C1 segment of cervical spinal cord (tissue), 14 donors: ENCODE data around the gene PLEKHG5.
A peak's percentile ranks its signal among the peaks of the same experiment; 100 is the strongest.
"Not testable (repeated sequence)": the region's sequence is repeated elsewhere in the genome, so short reads cannot be mapped to it uniquely, and the experiment has no call there.

Experiments
- DNase-seq, 14 donors: peaks; one replicate each; lab custom pipeline; 2025; lab: John Stamatoyannopoulos, UW

PLEKHG5 gene

DNA sequence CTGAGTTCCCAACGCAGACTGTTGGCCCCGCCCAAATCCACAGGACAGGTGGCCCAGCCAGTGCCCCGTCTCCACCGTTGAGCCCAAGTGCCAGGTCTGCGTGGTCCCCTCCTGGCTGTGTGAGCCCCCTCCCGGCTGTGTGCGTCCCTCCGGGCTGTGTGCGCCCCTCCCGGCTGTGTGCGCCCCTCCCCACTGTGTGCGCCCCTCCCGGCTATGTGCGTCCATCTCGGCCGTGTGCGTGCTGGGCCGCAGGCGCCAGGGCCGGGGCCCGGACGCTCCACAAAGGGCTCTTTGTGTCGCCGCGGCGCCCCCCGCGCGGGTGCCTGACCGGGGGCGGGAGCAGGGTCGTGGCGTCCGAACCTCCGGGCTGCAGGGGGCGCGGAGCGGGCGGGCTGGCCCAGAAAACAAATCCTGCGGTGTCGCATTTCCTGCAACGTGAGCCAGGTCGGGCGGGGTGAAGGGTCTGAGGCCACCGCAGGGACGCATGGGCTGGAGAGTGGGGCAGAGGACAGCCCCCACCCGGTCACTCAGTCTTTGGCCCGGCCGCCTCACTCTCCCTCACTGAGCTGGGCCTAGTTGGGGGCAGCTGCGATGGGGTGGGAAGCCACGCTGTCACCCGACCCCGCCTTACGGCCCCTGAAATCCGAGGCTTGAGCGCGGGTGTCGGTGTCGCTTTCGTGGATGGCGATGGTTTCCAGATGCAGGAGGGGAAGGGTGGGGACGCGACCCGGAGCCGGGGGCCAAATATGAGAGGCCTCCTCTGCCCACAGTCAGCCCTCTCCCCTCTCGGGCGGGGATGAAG is 44.2 kb downstream of the PLEKHG5 start:
- DNase-seq = no peak

DNA sequence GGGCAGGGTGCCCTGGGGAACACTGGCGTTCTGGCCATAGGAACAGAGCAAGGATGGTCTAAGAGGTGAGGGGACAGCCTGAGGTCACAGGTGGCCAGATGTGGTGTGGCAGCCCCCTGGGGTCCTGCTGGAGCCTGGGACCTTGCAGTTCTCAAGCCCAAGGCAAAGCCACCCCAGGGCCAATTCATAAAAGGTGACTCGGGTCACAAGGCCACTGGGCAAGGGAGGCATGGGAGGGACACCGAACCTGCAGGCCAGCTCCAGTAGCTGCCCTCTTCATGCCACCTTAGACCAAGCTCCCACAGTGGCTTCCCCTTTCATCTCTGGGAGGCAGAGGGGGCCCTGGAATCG is 44.8 kb downstream of the PLEKHG5 start:
- DNase-seq = no peak

DNA sequence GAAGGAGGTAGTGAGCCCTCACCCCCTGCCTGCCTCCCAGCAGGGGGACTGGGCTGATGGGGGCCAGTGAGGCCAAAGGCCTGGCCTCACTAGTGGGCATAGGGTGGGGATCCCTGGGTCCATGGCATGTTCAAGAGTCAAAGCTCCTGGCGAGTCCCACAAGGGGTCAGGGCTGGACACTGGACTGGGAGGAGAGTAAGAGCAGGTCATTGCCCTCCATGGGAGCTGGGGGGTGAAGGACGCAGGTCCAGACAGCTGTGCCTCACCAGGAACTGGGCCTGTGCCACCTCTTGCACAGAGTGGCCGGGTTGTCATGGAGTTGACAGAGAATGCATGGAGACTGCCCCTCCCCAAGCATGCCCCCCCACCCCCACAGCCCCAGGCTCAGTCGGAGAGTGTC is 45.5 kb downstream of the PLEKHG5 start:
- not testable (repeated sequence) for DNase-seq

DNA sequence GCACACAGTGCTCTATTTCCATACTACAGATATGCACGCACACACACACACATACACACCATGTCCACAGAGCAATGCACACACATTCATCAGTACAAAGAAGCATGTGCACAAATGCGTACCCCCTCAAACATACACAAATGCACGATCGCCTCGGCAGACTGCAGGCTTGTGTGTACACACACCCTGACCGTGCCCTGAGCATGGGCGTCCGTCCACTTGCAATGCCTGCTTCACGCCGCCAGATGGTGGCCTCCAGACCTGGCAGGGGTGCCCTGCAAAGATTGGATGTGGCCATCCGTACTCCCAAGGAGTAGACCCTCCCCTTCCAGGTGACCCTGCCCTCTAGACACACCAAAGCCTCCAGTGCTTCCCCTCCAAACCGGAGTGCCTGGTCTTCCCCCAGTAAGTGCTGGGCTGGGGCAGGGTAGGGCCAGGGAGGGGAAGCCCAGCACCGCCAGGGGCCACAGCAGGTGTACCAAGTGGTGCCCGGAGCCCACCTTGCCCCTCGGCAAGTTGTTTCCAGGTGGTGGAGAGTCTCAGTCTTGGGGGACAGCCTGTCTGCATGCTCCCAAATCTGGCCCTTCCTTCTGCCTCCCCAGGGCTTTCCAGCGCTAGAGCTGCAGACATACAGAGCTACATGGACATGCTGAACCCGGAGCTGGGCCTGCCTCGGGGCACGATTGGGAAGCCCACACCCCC is 46.3 kb downstream of the PLEKHG5 start:
- DNase-seq = peak in 2 of 14 donors; percentile 5 to 26

DNA sequence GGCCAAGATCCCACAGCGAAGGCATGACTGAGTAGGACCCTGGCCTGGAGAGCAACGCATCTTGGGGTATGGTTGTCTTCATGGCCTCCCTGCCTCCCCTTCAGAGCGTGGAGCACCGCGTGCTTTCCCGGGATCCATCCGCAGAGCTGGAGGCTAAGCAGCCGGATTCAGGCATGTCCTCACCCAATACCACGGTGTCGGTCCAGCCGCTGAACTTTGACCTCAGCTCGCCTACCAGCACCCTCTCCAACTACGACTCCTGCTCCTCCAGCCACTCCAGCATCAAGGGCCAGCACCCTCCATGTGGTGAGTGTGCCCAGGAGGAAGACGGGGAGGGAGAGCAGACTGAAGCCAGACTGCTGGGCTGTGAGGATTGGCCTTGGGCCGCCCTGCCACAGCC is 47.1 kb downstream of the PLEKHG5 start:
- DNase-seq = no peak

DNA sequence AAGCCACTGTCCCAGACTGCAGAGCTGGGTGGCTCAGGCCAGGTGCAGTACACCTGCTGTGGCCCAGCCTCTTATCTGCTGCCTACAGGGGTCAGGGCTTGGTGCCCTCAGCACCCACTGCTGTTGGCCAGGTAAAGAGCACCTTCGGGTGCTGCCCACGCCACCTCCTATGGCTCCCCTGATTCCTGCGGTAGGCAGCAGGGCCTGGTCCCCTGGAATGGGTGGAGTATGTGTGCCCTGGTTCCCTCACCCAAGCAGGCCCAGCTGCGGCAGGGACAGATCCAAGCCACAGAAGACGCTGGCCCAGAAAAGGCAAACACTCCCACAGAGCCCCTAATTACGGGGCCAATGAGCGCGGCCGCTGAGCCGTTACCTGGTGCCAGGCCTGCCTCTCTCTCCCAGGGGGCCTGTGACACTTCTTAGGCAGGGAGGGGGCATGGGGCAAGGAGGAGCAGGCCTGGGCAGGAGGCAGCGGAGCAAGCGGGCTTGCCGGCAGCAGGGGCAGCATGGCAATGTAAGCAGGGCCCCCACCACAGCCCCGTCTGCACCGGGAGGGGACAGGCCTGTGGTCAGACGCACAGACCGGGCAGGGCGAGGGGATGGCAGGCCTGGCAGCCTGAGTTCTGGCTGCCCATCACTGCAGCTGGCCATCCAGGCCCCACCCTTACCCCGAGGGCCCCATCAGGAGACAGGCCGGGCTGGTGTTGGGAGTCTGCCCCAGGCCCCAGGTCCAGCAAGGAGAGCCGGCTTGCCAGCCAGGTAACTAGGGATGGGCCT is 47.9 kb downstream of the PLEKHG5 start:
- no peak for DNase-seq

DNA sequence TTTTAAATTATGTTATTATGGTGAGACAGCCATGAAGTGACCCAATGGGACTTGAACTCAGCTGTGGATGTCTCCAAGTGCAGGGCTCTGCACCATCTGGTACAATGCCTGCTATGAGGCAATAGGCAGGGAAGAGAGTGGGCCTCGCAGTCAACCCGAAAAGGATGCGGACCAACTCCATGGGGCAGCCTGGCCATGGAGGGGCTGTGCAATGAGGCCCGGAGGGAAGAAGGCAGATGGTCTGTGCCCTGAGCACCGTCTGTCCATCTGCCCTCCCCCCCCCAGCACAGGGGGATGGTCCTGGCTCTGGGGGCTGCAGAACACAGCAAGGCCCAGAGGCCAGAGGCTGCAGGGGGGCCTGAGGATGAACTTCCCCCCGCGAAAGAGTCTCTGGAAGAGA is 49.9 kb downstream of the PLEKHG5 start:
- no peak for DNase-seq

DNA sequence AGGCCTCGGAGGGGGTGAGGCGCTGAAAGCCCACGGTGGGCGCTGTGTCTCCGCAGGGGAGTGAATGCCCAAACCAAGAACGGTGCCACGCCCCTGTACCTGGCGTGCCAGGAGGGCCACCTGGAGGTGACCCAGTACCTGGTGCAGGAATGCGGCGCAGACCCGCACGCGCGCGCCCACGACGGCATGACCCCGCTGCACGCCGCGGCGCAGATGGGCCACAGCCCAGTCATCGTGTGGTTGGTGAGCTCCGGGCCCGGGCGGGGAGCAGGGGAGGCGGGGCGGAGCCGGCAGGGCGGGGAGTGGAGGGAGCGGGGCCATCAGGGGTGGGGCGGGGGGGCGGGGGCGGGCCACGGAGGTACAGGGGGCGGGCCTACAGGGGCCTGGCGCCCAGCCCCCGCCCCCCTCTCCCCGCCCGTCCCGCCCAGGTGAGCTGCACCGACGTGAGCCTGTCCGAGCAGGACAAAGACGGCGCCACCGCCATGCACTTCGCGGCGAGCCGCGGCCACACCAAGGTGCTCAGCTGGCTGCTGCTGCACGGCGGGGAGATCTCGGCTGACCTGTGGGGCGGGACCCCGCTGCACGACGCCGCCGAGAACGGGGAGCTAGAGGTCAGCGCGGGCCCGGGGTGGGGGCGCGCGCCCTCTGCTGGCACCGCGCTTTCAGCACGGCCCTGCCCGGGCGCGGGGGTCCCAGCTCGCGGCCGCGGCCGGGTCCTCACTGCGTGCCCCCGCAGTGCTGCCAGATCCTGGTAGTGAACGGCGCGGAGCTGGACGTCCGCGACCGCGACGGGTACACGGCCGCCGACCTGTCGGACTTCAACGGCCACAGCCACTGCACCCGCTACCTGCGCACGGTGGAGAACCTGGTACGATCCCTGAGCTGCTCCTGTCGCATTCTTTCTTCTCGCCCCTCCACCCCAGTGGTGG is 51.0 kb downstream of the PLEKHG5 start:
- DNase-seq = no peak

DNA sequence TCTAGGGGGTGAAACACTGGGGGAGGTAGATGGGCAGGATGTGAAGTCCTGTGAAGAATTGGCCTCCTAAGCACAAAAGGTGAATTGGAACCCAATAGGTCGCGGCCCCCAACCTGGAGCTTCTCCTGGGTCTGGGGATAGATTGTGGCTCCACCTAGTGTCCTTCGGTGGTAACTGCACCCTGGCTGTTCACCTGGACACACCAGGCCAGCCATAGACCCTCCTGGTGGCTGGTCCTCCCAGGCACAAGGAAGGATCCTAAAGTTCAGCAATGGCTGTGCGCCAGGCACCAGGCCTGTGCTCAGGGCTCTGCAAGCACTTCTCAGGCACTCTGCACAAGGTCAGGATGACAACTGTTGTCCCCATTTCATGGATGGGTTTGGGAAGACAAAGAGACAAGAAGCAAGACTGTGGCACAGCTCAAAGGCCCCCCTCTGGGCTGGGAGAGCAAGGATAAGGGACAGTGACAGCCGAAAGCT is 53.4 kb downstream of the PLEKHG5 start:
- peak in 11 of 14 donors; percentile 5 to 61 (median 23) for DNase-seq

DNA sequence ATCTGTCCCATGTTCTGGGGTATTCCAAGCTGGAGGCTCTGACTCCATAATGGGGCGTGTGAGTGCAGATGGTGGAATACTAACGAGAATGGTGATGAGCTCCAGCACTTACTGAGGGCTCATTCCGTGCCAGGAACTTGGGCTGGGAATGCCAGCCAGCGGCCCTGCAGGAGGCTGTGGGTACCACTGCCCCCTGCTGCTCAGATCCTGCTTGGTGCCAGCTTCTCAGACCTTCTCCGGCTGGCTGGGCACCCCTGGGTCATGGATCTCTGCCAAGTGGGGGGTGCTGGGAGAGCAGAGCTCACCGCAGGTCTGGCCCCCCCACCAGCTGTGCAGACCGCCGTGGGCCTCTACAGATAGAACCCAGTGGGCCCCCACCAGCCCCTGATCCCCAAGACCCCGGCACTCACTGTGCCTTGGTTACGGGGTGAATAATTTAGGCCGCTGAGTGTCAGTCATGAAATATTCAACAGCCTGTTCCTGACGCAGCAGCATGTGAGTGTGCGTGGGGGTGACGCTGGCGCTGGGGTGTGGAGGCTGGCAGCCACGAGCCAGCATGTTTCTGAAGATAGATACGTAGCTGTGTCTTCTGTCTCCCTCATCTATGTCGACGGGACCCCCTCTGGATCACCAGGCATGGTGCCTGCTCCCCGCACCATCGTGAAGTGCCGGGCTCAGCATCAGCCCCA is 54.3 kb downstream of the PLEKHG5 start:
- peak in 10 of 14 donors; percentile 8 to 83 (median 28) for DNase-seq

DNA sequence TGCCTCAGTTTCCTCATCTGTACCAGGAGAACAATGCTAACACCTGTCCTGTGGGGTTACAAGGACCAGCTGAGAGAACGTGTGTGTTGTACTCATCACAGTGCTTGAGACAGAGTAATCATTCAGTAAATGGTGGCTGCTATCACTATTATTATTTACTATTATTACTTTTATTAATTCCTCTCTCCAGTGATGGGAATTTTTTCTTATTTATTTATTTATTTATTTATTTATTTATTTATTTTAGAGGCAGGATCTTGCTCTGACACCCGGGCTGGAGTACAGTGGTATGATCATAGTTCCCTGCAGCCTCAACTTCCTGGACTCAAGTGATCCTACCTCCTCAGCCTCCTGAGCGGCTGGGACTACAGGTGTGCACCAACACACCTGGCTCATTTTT is 55.2 kb downstream of the PLEKHG5 start:
- DNase-seq = not testable (repeated sequence)

DNA sequence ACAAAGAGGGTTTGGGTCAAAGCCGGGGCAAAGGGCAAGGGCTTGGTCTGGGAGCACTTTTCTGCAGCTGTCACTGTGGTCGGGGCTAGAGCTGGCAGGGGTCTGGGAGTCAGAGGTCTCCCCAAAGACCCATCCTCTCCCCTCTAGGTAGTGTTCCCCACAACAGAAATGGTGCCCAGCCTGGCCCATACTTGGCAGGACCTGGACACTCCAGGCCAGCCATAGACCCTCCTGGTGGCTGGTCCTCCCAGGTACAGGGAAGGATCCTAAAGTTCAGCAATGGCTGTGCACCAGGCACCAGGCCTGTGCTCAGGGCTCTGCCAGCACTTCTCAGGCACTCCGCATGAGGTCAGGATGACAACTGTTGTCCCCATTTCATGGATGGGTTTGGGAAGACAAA is 55.9 kb downstream of the PLEKHG5 start:
- DNase-seq = no peak

DNA sequence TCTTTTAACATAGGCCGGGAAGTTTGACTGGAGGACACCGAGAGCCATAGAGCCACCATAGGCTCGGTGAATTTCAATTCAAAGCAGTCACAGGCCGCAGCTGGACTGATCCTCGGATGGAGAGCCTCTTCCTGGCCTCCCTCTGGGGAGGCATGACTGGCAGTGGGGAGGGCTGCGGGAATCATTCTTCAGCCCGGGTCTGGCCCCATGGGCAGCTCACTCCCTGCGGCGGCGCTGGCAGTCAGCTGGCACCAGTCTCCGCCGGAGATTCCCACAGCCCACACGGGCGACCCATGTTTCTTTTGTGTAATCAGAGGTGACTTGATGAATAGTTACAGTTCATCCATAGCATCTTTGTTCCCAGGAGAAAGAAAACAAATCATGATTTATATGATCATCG is 56.3 kb downstream of the PLEKHG5 start:
- DNase-seq = no peak

DNA sequence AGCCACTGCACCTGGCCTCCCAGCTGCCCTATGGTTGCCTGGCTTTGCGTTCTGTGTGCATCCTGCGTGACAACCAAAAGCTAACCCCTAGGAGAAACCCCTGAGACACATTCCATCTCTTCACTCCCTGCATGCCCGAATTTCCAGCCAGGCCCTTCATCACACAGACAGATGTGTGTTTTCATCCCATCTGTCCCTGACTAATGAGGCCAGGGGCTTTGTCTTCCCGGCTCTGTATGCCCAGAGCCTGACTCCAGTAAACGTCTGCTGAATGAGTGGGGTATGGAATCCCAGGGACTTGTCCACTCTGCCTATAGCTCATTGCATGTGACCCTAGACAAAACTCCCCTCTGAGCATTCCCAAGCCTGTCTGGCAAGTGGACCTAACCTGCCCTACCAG is 57.3 kb downstream of the PLEKHG5 start:
- no peak for DNase-seq

DNA sequence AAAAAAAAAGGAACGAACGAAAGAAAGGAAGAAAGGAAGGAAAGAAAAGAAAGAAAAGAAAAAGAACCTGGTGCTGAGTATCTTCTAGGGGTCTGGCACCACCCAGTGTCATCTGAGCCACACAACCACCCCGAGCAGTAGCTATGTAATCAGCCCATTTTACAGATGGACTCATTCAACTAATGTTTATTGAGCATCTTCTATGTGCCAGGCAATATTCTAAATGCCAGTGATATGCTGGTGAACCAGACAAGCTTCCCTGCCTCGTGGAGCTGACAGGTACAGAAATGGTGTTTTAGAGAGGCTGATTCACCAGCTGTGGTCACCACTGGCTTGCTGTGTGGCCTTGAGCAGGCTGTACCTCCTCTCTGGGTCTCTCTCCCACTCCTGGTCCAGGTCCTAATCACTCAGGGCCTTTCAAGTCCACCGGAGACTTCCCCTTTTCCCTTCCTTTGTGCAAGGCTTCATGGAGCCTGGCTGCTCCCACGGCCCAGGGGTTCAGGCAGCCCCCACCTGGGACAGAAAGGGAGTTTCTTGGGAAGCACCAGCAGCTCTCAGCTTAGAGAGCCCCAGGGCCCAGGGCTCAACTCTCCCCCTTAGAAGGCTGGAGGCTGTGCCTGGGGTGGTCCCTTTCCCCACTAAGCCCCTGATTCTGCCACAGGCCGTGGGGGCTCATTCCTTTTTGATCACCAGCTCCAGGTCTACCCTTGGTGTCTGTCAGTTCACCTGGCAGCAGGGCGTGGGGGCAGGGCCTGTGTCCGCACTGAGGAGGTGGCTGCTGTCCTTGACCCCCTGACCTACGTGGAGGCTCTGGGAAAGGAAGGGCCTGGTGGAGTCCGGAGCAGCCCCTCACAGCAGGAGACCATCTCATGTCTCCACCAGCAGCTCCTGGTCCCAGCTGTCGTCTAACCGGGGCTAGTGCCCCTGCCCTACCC is 59.6 kb downstream of the PLEKHG5 start:
- DNase-seq = not testable (repeated sequence)

DNA sequence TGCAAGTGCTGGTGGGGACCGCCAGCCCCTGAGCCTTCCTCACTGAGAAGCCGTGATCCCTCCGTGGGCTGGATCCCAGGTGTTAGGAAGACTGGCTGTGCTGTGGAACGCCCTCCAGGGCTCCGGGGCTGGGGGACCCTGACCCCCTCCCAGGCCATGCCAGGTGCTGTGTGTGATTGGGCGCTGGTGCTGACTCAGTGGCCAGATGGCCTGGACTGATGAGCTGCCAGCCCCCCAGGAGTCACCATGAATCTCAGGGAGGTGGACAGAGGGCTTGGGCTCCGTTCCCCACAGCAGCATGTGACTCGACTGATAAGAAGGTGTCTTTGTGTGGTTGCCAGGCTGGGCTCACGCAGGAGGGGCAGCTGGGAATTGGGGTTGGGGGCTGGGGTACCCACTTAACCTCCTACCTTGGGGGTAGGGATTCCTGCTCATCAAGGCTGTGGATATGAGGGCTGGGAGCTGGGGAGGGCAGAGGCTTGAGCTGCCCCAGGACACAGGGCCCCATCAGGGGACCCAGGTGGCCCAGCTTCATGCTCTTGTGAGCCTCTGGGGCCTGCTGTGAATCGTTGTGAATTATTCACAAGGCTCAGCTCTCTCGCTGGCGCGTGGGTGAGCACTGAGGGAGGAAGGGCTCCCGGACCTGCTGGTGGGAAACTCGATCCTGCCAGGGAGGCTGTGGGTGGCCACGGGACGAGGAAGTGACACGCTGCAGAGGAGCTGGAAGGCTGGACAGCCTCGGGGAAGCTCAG is 61.6 kb downstream of the PLEKHG5 start:
- DNase-seq = not testable (repeated sequence)

DNA sequence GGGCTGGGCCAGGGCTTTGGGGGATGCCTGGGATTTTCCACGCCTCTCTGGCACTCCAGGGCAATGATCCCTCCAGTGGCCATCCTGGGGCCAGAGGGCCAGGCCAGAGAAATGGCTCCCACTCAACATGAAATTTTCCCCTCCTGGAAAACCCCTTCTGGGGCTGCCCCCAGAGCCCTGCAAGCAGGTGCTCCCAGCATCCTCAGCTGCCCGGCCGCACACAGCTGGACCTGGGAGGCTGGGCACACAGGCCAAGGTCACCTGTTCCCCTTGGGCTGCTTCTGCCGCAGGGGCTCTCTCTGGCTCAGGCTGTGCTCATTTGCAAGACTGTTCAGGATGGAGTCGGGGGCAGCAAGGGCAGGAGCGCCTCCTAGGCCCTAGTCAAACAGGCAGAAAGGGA is 63.0 kb downstream of the PLEKHG5 start:
- DNase-seq = not testable (repeated sequence)
